Fibroblast of skin of right quadriceps (primary cell): ENCODE results near the gene AARSD1.
A peak's percentile ranks its signal among the peaks of the same experiment; 100 is the strongest.
"Not testable (repeated sequence)": the region's sequence is repeated elsewhere in the genome, so short reads cannot be mapped to it uniquely, and the experiment has no call there.

Source experiments
- DNase-seq: peaks from one replicate; pipeline ENCODE4 v3.0.0-alpha.2; 2013

AARSD1 gene

GRCh38 chr17:42964161-42964932, at the start of gene AARSD1:
Gene AARSD1, minus strand, starts transcription at chr17:42964454. Its CDS starts 14 bp downstream, at chr17:42964440.
- DNase-seq, result peak; percentile 93

GRCh38 chr17:43013296-43013695, 49.0 kb upstream of the AARSD1 start:
- no peak for DNase-seq

- DNase-seq, result no peak
Measured at GRCh38 chr17:43011728-43012472, 47.6 kb upstream of the AARSD1 start.

GRCh38 chr17:43010667-43011308, 46.5 kb upstream of the AARSD1 start:
- DNase-seq, result no peak

- peak; percentile 75 for DNase-seq
Measured at GRCh38 chr17:43006639-43007551, 42.6 kb upstream of the AARSD1 start, which contains the start of gene IFI35. Gene IFI35, plus strand, starts transcription at chr17:43006784. Its CDS starts 164 bp downstream, at chr17:43006948.

GRCh38 chr17:43003542-43004172, 39.4 kb upstream of the AARSD1 start:
- DNase-seq, result peak; percentile 62

GRCh38 chr17:43000894-43001293, 36.6 kb upstream of the AARSD1 start:
- DNase-seq, result not testable (repeated sequence)

- no peak for DNase-seq
Measured at GRCh38 chr17:42999003-42999525, 34.8 kb upstream of the AARSD1 start.

GRCh38 chr17:42997984-42998938, 34.0 kb upstream of the AARSD1 start, which contains the start of gene RPL27:
Gene RPL27, plus strand, starts transcription at chr17:42998419. Its CDS starts 332 bp downstream, at chr17:42998751.
- DNase-seq, result peak; percentile 100

- DNase-seq, result no peak
Measured at GRCh38 chr17:42997390-42997983, 33.2 kb upstream of the AARSD1 start.

GRCh38 chr17:42993913-42994312, 29.7 kb upstream of the AARSD1 start:
- not testable (repeated sequence) for DNase-seq

GRCh38 chr17:42992872-42993271, 28.6 kb upstream of the AARSD1 start:
- no peak for DNase-seq

- DNase-seq, result no peak
Measured at GRCh38 chr17:42991471-42991870, 27.2 kb upstream of the AARSD1 start.

- peak; percentile 64 for DNase-seq
Measured at GRCh38 chr17:42989726-42990652, 25.7 kb upstream of the AARSD1 start.

GRCh38 chr17:42989141-42989540, 24.9 kb upstream of the AARSD1 start:
- DNase-seq, result no peak

GRCh38 chr17:42985225-42985624, 21.0 kb upstream of the AARSD1 start:
- DNase-seq, result no peak

- DNase-seq, result no peak
Measured at GRCh38 chr17:42982266-42982665, 18.0 kb upstream of the AARSD1 start.

GRCh38 chr17:42980766-42981397, 16.6 kb upstream of the AARSD1 start:
- DNase-seq, result peak; percentile 34
